IPS-NIHi7 (cell line): ENCODE measurements around the gene CRNN.

ENCODE experiments used
- DNase-seq: peaks from one replicate; pipeline ENCODE4 v3.0.0; 2012; ENCODE audit warnings: mixed read lengths; ENCODE audit errors: extremely low spot score

The CRNN gene

GRCh38 chr1:152413909-152414308, at the start of gene CRNN:
TSS of gene CRNN (minus strand) at chr1:152414263. CDS start at chr1:152412233, 2,030 bp downstream.
- DNase-seq = no peak

GRCh38 chr1:152462636-152463035, 48.6 kb upstream of the CRNN start:
- DNase-seq = no peak

GRCh38 chr1:152461544-152461943, 47.5 kb upstream of the CRNN start:
- DNase-seq = peak; percentile 12

- DNase-seq = no peak
Measured at GRCh38 chr1:152460529-152460899, 46.5 kb upstream of the CRNN start.

- peak; percentile 32 for DNase-seq
Measured at GRCh38 chr1:152459596-152460528, 45.8 kb upstream of the CRNN start.

- DNase-seq = peak; percentile 47
Measured at GRCh38 chr1:152458384-152459185, 44.5 kb upstream of the CRNN start.

GRCh38 chr1:152457561-152457960, 43.5 kb upstream of the CRNN start:
- DNase-seq = no peak

- no peak for DNase-seq
Measured at GRCh38 chr1:152457071-152457470, 43.0 kb upstream of the CRNN start.

GRCh38 chr1:152451254-152451653, 37.2 kb upstream of the CRNN start:
- no peak for DNase-seq

GRCh38 chr1:152449661-152450060, 35.6 kb upstream of the CRNN start:
- no peak for DNase-seq

GRCh38 chr1:152448496-152448895, 34.4 kb upstream of the CRNN start:
- DNase-seq = no peak

GRCh38 chr1:152448095-152448494, 34.0 kb upstream of the CRNN start:
- DNase-seq = no peak

GRCh38 chr1:152447484-152447883, 33.4 kb upstream of the CRNN start:
- no peak for DNase-seq

- DNase-seq = no peak
Measured at GRCh38 chr1:152444045-152444444, 30.0 kb upstream of the CRNN start.

GRCh38 chr1:152442765-152443164, 28.7 kb upstream of the CRNN start:
- DNase-seq = no peak

- no peak for DNase-seq
Measured at GRCh38 chr1:152442301-152442700, 28.2 kb upstream of the CRNN start.

GRCh38 chr1:152441756-152442155, 27.7 kb upstream of the CRNN start:
- DNase-seq = no peak

GRCh38 chr1:152440635-152441471, 26.8 kb upstream of the CRNN start:
- DNase-seq = peak; percentile 68

- DNase-seq = no peak
Measured at GRCh38 chr1:152436593-152437496, 22.8 kb upstream of the CRNN start.

- no peak for DNase-seq
Measured at GRCh38 chr1:152427458-152427857, 13.4 kb upstream of the CRNN start.

GRCh38 chr1:152426731-152427130, 12.7 kb upstream of the CRNN start:
- DNase-seq = no peak
